ENCODE measurements around the gene NSD2.

The NSD2 gene

GRCh38 chr4:1984406-1985191, 113.4 kb downstream of the NSD2 start:
- Histone ChIP-seq H3K27me3 (ENCODE audit: control insufficient read depth, insufficient read depth, low read length) (no peaks in the 10 kb centered on the region), H3K9ac (ENCODE audit: low read length) (no peak overlapping the region), H3K36me3 (ENCODE audit: control insufficient read depth, insufficient read depth, low read length) (peaks cover 33% of the 10 kb centered on the region), H3K4me1 (ENCODE audit: control insufficient read depth, insufficient read depth, low read length) (no peaks in the 10 kb centered on the region), H3K27ac (ENCODE audit: low read depth, low read length) (no peak overlapping the region), H3K4me3 (ENCODE audit: low read length) (no peak overlapping the region)

GRCh38 chr4:1985294-1985693, 114.1 kb downstream of the NSD2 start:
- no peak overlapping the region for H3K27ac ChIP-seq (ENCODE audit: low read depth, low read length)
- peaks cover 37% of the 10 kb centered on the region for H3K36me3 ChIP-seq (ENCODE audit: control insufficient read depth, insufficient read depth, low read length)
- no peak overlapping the region for H3K4me3 ChIP-seq (ENCODE audit: low read length)
- H3K4me1 ChIP-seq (ENCODE audit: control insufficient read depth, insufficient read depth, low read length), result no peaks in the 10 kb centered on the region
- no peak overlapping the region for H3K9ac ChIP-seq (ENCODE audit: low read length)
- H3K27me3 ChIP-seq (ENCODE audit: control insufficient read depth, insufficient read depth, low read length), result no peaks in the 10 kb centered on the region

GRCh38 chr4:1985780-1986577, 114.8 kb downstream of the NSD2 start:
- Histone ChIP-seq H3K27me3 (ENCODE audit: control insufficient read depth, insufficient read depth, low read length) (no peaks in the 10 kb centered on the region), H3K9ac (ENCODE audit: low read length) (no peak overlapping the region), H3K4me3 (ENCODE audit: low read length) (no peak overlapping the region), H3K36me3 (ENCODE audit: control insufficient read depth, insufficient read depth, low read length) (peaks cover 33% of the 10 kb centered on the region), H3K4me1 (ENCODE audit: control insufficient read depth, insufficient read depth, low read length) (no peaks in the 10 kb centered on the region), H3K27ac (ENCODE audit: low read depth, low read length) (no peak overlapping the region)

GRCh38 chr4:1986578-1987210, 115.5 kb downstream of the NSD2 start:
- no peak overlapping the region for H3K9ac ChIP-seq (ENCODE audit: low read length)
- no peaks in the 10 kb centered on the region for H3K27me3 ChIP-seq (ENCODE audit: control insufficient read depth, insufficient read depth, low read length)
- H3K27ac ChIP-seq (ENCODE audit: low read depth, low read length), result no peak overlapping the region
- H3K4me3 ChIP-seq (ENCODE audit: low read length), result no peak overlapping the region
- no peaks in the 10 kb centered on the region for H3K4me1 ChIP-seq (ENCODE audit: control insufficient read depth, insufficient read depth, low read length)
- H3K36me3 ChIP-seq (ENCODE audit: control insufficient read depth, insufficient read depth, low read length), result peaks cover 31% of the 10 kb centered on the region

GRCh38 chr4:1987296-1987695, 116.1 kb downstream of the NSD2 start:
- Histone ChIP-seq H3K4me1 (ENCODE audit: control insufficient read depth, insufficient read depth, low read length) (no peaks in the 10 kb centered on the region), H3K36me3 (ENCODE audit: control insufficient read depth, insufficient read depth, low read length) (peaks cover 30% of the 10 kb centered on the region), H3K27ac (ENCODE audit: low read depth, low read length) (no peak overlapping the region), H3K9ac (ENCODE audit: low read length) (no peak overlapping the region), H3K27me3 (ENCODE audit: control insufficient read depth, insufficient read depth, low read length) (no peaks in the 10 kb centered on the region), H3K4me3 (ENCODE audit: low read length) (no peak overlapping the region)

- Histone ChIP-seq H3K27me3 (ENCODE audit: control insufficient read depth, insufficient read depth, low read length) (no peaks in the 10 kb centered on the region), H3K4me1 (ENCODE audit: control insufficient read depth, insufficient read depth, low read length) (no peaks in the 10 kb centered on the region), H3K36me3 (ENCODE audit: control insufficient read depth, insufficient read depth, low read length) (peaks cover 30% of the 10 kb centered on the region), H3K4me3 (ENCODE audit: low read length) (no peak overlapping the region), H3K9ac (ENCODE audit: low read length) (no peak overlapping the region), H3K27ac (ENCODE audit: low read depth, low read length) (no peak overlapping the region)
These were observed 116.6 kb downstream of the NSD2 start for GRCh38 chr4:1987721-1988326.

GRCh38 chr4:1988327-1988724, 117.1 kb downstream of the NSD2 start:
- Histone ChIP-seq H3K4me1 (ENCODE audit: control insufficient read depth, insufficient read depth, low read length) (no peaks in the 10 kb centered on the region), H3K4me3 (ENCODE audit: low read length) (no peak overlapping the region), H3K9ac (ENCODE audit: low read length) (no peak overlapping the region), H3K27me3 (ENCODE audit: control insufficient read depth, insufficient read depth, low read length) (no peaks in the 10 kb centered on the region), H3K36me3 (ENCODE audit: control insufficient read depth, insufficient read depth, low read length) (peaks cover 30% of the 10 kb centered on the region), H3K27ac (ENCODE audit: low read depth, low read length) (no peak overlapping the region)

- no peak overlapping the region for H3K4me3 ChIP-seq (ENCODE audit: low read length)
- H3K27ac ChIP-seq (ENCODE audit: low read depth, low read length), result no peak overlapping the region
- no peaks in the 10 kb centered on the region for H3K4me1 ChIP-seq (ENCODE audit: control insufficient read depth, insufficient read depth, low read length)
- no peak overlapping the region for H3K9ac ChIP-seq (ENCODE audit: low read length)
- H3K36me3 ChIP-seq (ENCODE audit: control insufficient read depth, insufficient read depth, low read length), result peaks cover 26% of the 10 kb centered on the region
- no peaks in the 10 kb centered on the region for H3K27me3 ChIP-seq (ENCODE audit: control insufficient read depth, insufficient read depth, low read length)
These were observed 118.5 kb downstream of the NSD2 start for GRCh38 chr4:1989533-1990347.

- H3K4me3 ChIP-seq (ENCODE audit: low read length), result no peak overlapping the region
- no peak overlapping the region for H3K27ac ChIP-seq (ENCODE audit: low read depth, low read length)
- H3K36me3 ChIP-seq (ENCODE audit: control insufficient read depth, insufficient read depth, low read length), result peaks cover 21% of the 10 kb centered on the region
- H3K27me3 ChIP-seq (ENCODE audit: control insufficient read depth, insufficient read depth, low read length), result no peaks in the 10 kb centered on the region
- no peaks in the 10 kb centered on the region for H3K4me1 ChIP-seq (ENCODE audit: control insufficient read depth, insufficient read depth, low read length)
- H3K9ac ChIP-seq (ENCODE audit: low read length), result no peak overlapping the region
These were observed 119.1 kb downstream of the NSD2 start for GRCh38 chr4:1990348-1990645.

- Histone ChIP-seq H3K4me3 (ENCODE audit: low read length) (no peak overlapping the region), H3K36me3 (ENCODE audit: control insufficient read depth, insufficient read depth, low read length) (peaks cover 19% of the 10 kb centered on the region), H3K27me3 (ENCODE audit: control insufficient read depth, insufficient read depth, low read length) (no peaks in the 10 kb centered on the region), H3K27ac (ENCODE audit: low read depth, low read length) (no peak overlapping the region), H3K9ac (ENCODE audit: low read length) (no peak overlapping the region), H3K4me1 (ENCODE audit: control insufficient read depth, insufficient read depth, low read length) (no peaks in the 10 kb centered on the region)
These were observed 119.5 kb downstream of the NSD2 start for GRCh38 chr4:1990676-1991075.

GRCh38 chr4:1991087-1991486, 119.9 kb downstream of the NSD2 start:
- Histone ChIP-seq H3K27ac (ENCODE audit: low read depth, low read length) (no peak overlapping the region), H3K27me3 (ENCODE audit: control insufficient read depth, insufficient read depth, low read length) (no peaks in the 10 kb centered on the region), H3K36me3 (ENCODE audit: control insufficient read depth, insufficient read depth, low read length) (peaks cover 19% of the 10 kb centered on the region), H3K9ac (ENCODE audit: low read length) (no peak overlapping the region), H3K4me3 (ENCODE audit: low read length) (no peak overlapping the region), H3K4me1 (ENCODE audit: control insufficient read depth, insufficient read depth, low read length) (no peaks in the 10 kb centered on the region)

Measured in rectal smooth muscle tissue (tissue), 1 donor.